ENCODE data around the gene PHTF1.

PHTF1 gene

DNA sequence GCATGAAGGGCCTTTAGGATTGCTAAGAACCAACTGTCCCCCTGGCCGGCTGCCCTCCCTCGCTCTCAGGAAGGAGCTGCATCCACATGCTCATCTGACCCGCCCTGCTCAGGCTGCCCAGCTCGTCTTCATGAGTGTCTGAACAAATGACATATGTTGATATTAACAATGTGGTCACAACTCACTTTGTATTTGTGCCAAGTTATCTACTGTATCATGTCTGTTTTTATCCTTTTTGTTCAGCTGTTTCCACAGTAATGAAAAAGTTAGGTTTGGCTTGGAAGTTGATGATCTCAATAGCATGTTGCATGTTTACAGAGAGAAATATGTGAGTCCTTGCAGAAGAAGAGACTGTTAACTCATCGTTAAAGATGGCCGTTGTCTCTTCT, 75.1 kb downstream of the PHTF1 start:
- Histone ChIP-seq H3K27ac (ENCODE audit: low read length) (no peak overlapping the region), H3K4me1 (ENCODE audit: control insufficient read depth, insufficient read depth, low read length) (no peaks in the 10 kb centered on the region; the same call in 1 of the 2 replicates), H3K9me3 (ENCODE audit: control insufficient read depth, insufficient read depth, low read length) (no peaks in the 10 kb centered on the region), H3K27me3 (ENCODE audit: control insufficient read depth, insufficient read depth, low read length) (no peaks in the 10 kb centered on the region), H3K4me3 (ENCODE audit: low read length) (no peak overlapping the region), H3K36me3 (ENCODE audit: control insufficient read depth, insufficient read depth, low read length) (no peaks in the 10 kb centered on the region)
- DNase-seq (ENCODE audit: low read depth, low spot score), result no peak
- WGBS (ENCODE audit: insufficient coverage, insufficient read length), result no CpG with 5 or more reads among the region's 6 CpGs

DNA sequence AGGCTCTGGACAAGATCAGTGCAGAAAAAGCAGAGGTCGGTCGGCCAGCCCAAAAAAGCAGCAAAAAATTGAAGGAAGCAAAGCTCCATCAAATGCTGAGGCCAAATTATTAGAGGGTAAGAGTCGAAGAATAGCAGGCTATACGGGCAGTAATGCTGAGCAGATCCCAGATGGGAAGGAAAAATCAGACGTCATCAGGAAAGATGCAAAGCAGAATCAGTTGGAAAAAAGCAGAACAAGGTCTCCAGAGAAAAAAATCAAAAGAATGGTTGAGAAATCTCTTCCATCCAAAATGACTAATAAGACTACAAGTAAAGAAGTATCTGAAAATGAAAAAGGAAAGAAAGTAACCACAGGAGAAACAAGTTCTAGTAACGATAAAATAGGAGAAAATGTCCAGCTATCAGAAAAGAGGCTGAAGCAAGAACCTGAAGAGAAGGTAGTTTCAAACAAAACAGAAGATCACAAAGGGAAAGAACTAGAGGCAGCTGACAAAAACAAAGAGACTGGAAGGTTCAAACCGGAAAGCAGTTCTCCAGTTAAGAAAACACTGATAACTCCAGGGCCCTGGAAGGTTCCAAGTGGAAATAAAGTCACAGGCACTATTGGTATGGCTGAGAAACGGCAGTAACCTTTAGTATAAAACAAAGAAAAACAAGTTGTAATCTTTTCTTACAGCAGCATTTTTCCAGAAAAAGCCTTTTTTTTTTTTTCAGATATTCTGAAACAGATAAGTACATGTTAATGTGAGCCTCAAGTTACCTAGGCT, 75.7 kb downstream of the PHTF1 start:
- Histone ChIP-seq H3K4me1 (ENCODE audit: control insufficient read depth, insufficient read depth, low read length) (no peaks in the 10 kb centered on the region; the same call in 1 of the 2 replicates), H3K9me3 (ENCODE audit: control insufficient read depth, insufficient read depth, low read length) (no peaks in the 10 kb centered on the region), H3K36me3 (ENCODE audit: control insufficient read depth, insufficient read depth, low read length) (no peaks in the 10 kb centered on the region), H3K4me3 (ENCODE audit: low read length) (no peak overlapping the region), H3K27me3 (ENCODE audit: control insufficient read depth, insufficient read depth, low read length) (no peaks in the 10 kb centered on the region), H3K27ac (ENCODE audit: low read length) (no peak overlapping the region)
- no peak for DNase-seq (ENCODE audit: low read depth, low spot score)
- no CpG with 5 or more reads among the region's 8 CpGs for WGBS (ENCODE audit: insufficient coverage, insufficient read length)

DNA sequence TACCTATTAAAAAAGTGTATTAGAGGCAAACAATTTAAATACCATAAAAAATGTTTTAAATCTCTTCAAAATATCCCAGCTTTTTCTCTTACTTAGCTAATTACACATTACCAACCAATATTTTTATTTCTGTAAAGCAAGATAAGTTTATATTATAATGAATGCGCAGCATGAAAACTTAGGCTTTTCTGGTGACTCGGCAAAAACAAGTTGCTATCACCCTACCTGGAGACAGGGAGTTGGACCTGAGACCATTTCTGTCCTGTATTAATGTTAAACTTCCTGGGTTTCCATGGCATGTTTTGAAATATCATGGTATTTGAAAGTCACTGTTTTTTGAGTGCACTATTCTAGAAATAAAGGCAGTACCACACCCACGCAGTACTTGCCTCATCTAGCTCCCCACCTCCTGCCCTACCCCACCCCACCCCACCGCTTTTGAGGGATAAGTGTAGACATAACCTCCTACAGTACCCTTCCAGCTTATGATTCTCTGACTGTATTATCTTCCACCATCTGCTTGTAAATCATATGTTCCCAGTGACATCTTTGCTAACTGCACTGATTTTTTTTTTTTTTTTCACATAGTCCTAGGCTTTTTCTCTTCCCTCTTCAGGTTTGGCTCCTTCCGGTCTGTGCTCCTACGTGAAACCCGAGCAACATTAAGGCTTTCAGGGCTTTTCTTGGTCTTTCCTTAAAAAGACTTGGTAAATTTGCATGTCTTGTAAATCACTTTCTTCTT, 77.5 kb downstream of the PHTF1 start:
- H3K36me3 ChIP-seq (ENCODE audit: control insufficient read depth, insufficient read depth, low read length), result no peaks in the 10 kb centered on the region
- H3K4me1 ChIP-seq (ENCODE audit: control insufficient read depth, insufficient read depth, low read length), result no peaks in the 10 kb centered on the region; the same call in 1 of the 2 replicates

GRCh38 chr1:113678159-113678469, 81.2 kb downstream of the PHTF1 start:
- Histone ChIP-seq H3K4me1 (ENCODE audit: control insufficient read depth, insufficient read depth, low read length) (no peaks in the 10 kb centered on the region; the same call in 1 of the 2 replicates), H3K36me3 (ENCODE audit: control insufficient read depth, insufficient read depth, low read length) (no peaks in the 10 kb centered on the region), H3K4me3 (ENCODE audit: low read length) (no peak overlapping the region), H3K9me3 (ENCODE audit: control insufficient read depth, insufficient read depth, low read length) (no peaks in the 10 kb centered on the region), H3K27ac (ENCODE audit: low read length) (no peak overlapping the region), H3K27me3 (ENCODE audit: control insufficient read depth, insufficient read depth, low read length) (no peaks in the 10 kb centered on the region)
- DNase-seq (ENCODE audit: low read depth, low spot score), result no peak

More for the DNA sequence above, 77.5 kb downstream of the PHTF1 start:
- whole genome bisulfite sequencing (ENCODE audit: insufficient coverage, insufficient read length), result no CpG with 5 or more reads among the region's 7 CpGs
- H3K4me3 ChIP-seq (ENCODE audit: low read length), result no peak overlapping the region
- H3K27ac ChIP-seq (ENCODE audit: low read length), result no peak overlapping the region
- no peaks in the 10 kb centered on the region for H3K27me3 ChIP-seq (ENCODE audit: control insufficient read depth, insufficient read depth, low read length)
- H3K9me3 ChIP-seq (ENCODE audit: control insufficient read depth, insufficient read depth, low read length), result no peaks in the 10 kb centered on the region
- DNase-seq (ENCODE audit: low read depth, low spot score), result no peak

DNA sequence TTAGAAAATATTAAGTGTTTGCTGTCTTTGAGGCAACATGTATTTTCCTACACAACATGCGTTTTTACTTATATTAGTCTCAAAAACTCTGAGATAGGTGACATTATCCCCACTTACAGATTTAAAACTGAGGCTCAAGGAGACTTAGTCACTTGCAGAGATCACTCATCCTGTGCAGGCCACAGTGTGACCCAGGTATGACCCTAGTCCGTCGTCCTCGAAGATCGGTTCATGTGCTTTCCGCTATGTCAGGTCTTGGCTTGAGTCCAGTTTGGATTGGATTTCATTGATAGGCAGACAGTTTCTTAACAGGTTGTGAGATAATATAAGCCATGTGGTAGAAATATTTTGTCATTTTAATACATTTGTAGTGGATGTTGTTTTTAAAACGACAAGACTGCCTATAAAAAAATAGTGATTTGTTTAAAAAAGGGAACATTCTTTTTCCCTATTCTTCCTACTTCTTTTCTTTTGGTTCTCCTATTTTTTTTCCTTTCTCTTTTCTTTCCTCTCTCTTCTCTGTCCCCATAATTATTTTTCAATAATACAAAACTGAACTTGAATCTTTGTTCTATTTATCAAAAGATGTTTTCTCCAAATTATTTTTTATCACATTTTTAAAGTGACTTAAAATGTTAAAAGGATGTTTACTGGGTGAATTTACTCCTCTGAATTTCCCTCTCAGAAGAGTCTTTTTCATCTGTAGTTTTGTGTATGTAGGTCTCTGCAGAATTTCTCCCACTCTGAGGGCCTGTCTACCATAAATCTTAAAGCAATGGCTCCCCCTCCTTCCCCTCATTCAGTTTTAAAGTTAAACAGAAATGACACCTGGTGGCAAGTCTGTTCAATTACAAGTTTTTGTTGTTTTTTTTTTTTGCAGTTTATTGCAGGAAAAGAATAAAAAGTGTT, 81.8 kb downstream of the PHTF1 start:
- WGBS (ENCODE audit: insufficient coverage, insufficient read length), result no CpG with 5 or more reads among the region's 7 CpGs

DNA sequence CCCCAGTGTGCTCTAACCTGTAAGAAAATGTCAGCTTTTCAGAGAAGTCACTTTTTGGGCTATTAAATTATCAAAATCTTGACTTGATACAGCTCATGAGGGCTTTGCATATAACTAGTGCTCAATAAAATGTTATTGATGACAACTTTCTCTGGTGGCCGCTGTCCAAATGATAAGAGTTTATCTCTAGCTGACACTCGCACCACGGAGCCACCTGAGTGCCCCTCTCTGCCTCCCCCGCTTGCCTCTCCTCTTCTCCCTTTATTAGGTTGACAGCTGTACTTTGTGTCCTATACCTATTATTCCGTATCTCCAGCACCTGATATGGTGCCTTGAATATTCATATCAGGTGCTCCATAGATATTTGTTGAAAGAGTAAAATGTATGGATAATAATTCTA, 82.8 kb downstream of the PHTF1 start:
- no CpG with 5 or more reads among the region's 5 CpGs for WGBS (ENCODE audit: insufficient coverage, insufficient read length)
- Histone ChIP-seq H3K4me3 (ENCODE audit: low read length) (no peak overlapping the region), H3K36me3 (ENCODE audit: control insufficient read depth, insufficient read depth, low read length) (no peaks in the 10 kb centered on the region), H3K9me3 (ENCODE audit: control insufficient read depth, insufficient read depth, low read length) (no peaks in the 10 kb centered on the region), H3K27ac (ENCODE audit: low read length) (no peak overlapping the region), H3K4me1 (ENCODE audit: control insufficient read depth, insufficient read depth, low read length) (no peaks in the 10 kb centered on the region; the same call in 1 of the 2 replicates), H3K27me3 (ENCODE audit: control insufficient read depth, insufficient read depth, low read length) (no peaks in the 10 kb centered on the region)
- DNase-seq (ENCODE audit: low read depth, low spot score), result no peak

More for the DNA sequence above, 81.8 kb downstream of the PHTF1 start:
- Histone ChIP-seq H3K4me3 (ENCODE audit: low read length) (no peak overlapping the region), H3K9me3 (ENCODE audit: control insufficient read depth, insufficient read depth, low read length) (no peaks in the 10 kb centered on the region), H3K4me1 (ENCODE audit: control insufficient read depth, insufficient read depth, low read length) (no peaks in the 10 kb centered on the region; the same call in 1 of the 2 replicates), H3K27me3 (ENCODE audit: control insufficient read depth, insufficient read depth, low read length) (no peaks in the 10 kb centered on the region), H3K36me3 (ENCODE audit: control insufficient read depth, insufficient read depth, low read length) (no peaks in the 10 kb centered on the region), H3K27ac (ENCODE audit: low read length) (no peak overlapping the region)
- no peak for DNase-seq (ENCODE audit: low read depth, low spot score)

DNA sequence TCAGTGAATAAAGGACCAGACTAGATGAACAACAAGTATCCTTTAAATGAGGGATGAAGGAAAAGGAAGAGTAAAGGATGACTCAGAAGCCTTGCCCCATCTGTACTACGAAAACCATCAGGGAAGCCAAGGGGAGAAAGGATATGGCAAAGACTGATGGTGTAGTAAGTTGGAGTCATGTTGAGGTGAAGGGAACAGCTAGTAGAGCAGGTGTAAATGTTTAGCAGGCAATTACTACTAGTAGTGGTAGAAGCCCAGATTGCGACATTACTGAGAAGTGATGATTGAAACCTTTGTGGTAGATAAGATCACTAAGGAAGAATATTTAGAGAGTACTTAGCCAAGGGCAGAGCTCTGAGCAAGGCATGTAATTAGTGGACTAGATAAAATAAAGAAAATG, 84.0 kb downstream of the PHTF1 start:
- no peak overlapping the region for H3K27ac ChIP-seq (ENCODE audit: low read length)
- no peaks in the 10 kb centered on the region for H3K9me3 ChIP-seq (ENCODE audit: control insufficient read depth, insufficient read depth, low read length)
- WGBS (ENCODE audit: insufficient coverage, insufficient read length), result no CpG with 5 or more reads among the region's 2 CpGs
- no peaks in the 10 kb centered on the region for H3K4me1 ChIP-seq (ENCODE audit: control insufficient read depth, insufficient read depth, low read length)
- H3K36me3 ChIP-seq (ENCODE audit: control insufficient read depth, insufficient read depth, low read length), result no peaks in the 10 kb centered on the region
- no peaks in the 10 kb centered on the region for H3K27me3 ChIP-seq (ENCODE audit: control insufficient read depth, insufficient read depth, low read length)
- H3K4me3 ChIP-seq (ENCODE audit: low read length), result no peak overlapping the region
- DNase-seq (ENCODE audit: low read depth, low spot score), result no peak

DNA sequence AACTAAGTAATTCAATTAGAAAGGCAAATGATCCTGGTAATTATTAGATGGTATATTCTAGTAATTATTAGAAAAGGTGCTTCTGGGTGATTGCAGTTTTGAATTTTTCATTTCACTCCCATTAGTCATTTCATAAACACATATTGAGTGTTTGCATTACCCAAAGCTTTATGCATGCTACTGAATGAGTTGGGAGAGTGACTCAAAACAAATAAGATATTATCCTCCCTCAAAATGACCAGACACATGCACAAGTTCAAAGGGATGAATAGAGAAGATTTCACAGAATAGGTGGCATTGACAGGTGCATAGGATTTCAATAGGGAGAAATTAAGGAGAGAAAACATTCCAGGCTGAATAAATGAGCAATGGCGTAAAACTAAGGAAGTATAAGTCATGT, 84.7 kb downstream of the PHTF1 start:
- H3K4me1 ChIP-seq (ENCODE audit: control insufficient read depth, insufficient read depth, low read length), result no peaks in the 10 kb centered on the region
- H3K4me3 ChIP-seq (ENCODE audit: low read length), result no peak overlapping the region
- DNase-seq (ENCODE audit: low read depth, low spot score), result no peak
- H3K27me3 ChIP-seq (ENCODE audit: control insufficient read depth, insufficient read depth, low read length), result no peaks in the 10 kb centered on the region
- H3K36me3 ChIP-seq (ENCODE audit: control insufficient read depth, insufficient read depth, low read length), result no peaks in the 10 kb centered on the region
- no peak overlapping the region for H3K27ac ChIP-seq (ENCODE audit: low read length)
- WGBS (ENCODE audit: insufficient coverage, insufficient read length), result no CpG with 5 or more reads among the region's 1 CpG
- no peaks in the 10 kb centered on the region for H3K9me3 ChIP-seq (ENCODE audit: control insufficient read depth, insufficient read depth, low read length)

DNA sequence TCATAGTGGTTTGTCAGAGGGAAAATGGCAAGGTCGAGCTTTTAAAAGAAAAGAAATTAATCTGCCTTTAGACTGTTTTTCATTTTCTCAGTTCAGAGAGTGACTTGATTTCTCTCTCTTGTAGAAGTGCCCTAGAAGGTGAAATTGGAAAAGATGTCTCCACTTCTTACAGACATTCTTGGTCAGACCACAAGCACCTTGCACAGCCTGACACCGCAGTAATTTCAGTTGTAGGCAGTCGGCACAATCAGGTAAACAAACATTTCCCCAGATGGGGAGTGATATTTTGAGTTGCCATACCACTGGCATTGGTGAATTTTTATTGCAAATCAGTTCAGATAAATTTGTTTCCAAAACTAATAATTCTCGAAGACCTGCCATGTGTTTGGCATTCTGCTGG, 86.8 kb downstream of the PHTF1 start:
- no peak for DNase-seq (ENCODE audit: low read depth, low spot score)
- H3K4me1 ChIP-seq (ENCODE audit: control insufficient read depth, insufficient read depth, low read length), result no peaks in the 10 kb centered on the region
- no CpG with 5 or more reads among the region's 4 CpGs for WGBS (ENCODE audit: insufficient coverage, insufficient read length)
- no peak overlapping the region for H3K27ac ChIP-seq (ENCODE audit: low read length)
- H3K36me3 ChIP-seq (ENCODE audit: control insufficient read depth, insufficient read depth, low read length), result no peaks in the 10 kb centered on the region
- no peak overlapping the region for H3K4me3 ChIP-seq (ENCODE audit: low read length)
- no peaks in the 10 kb centered on the region for H3K27me3 ChIP-seq (ENCODE audit: control insufficient read depth, insufficient read depth, low read length)
- H3K9me3 ChIP-seq (ENCODE audit: control insufficient read depth, insufficient read depth, low read length), result no peaks in the 10 kb centered on the region

GRCh38 chr1:113670650-113671049, 88.6 kb downstream of the PHTF1 start:
- no peak overlapping the region for H3K4me3 ChIP-seq (ENCODE audit: low read length)
- no peak overlapping the region for H3K27ac ChIP-seq (ENCODE audit: low read length)
- WGBS (ENCODE audit: insufficient coverage, insufficient read length), result no CpG with 5 or more reads among the region's 1 CpG
- H3K9me3 ChIP-seq (ENCODE audit: control insufficient read depth, insufficient read depth, low read length), result no peaks in the 10 kb centered on the region
- no peaks in the 10 kb centered on the region for H3K27me3 ChIP-seq (ENCODE audit: control insufficient read depth, insufficient read depth, low read length)
- no peaks in the 10 kb centered on the region for H3K4me1 ChIP-seq (ENCODE audit: control insufficient read depth, insufficient read depth, low read length)
- no peak for DNase-seq (ENCODE audit: low read depth, low spot score)
- H3K36me3 ChIP-seq (ENCODE audit: control insufficient read depth, insufficient read depth, low read length), result no peaks in the 10 kb centered on the region
